ENCODE results near the gene CAPN5. TPM values are rescaled to one million over a fixed set of nuclear protein-coding genes. Genes with fewer than 3 reads are reported as not detected.

Gene CAPN5
- total RNA-seq, 3 donors from 2014 or later = 2.8 to 6.1 (median 3.6) TPM

DNA sequence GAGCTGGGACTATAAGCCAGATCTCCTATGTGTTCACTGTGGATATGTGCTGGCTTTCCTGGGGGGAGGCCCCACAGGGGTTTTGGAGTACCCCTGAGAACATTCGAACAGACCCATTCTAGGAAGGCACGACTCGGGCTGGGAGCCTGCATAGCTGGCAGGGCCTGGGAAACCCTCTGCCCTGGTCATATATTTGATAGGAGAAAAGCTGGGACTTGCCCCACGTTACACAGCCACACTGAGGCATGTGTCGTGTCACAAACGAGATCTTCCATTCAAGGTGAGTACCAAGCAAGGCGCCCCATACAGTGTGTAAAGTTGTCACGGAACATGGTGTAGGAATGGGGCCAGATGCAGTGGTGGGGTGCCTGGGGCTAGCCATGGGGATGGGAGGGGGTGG, 72.4 kb downstream of the CAPN5 start:
- intact Hi-C loops (cut with DNase I; ENCODE audit: low total_unique reads) = no loop called here
- Histone ChIP-seq H3K9me3 (no peaks in the 10 kb centered on the region), H3K4me1 (no peaks in the 10 kb centered on the region), H3K4me3 (no peak overlapping the region), H3K27me3 (peaks cover 0 to 21% of the 10 kb centered on the region in 2 donors), H3K27ac (no peak overlapping the region), H3K36me3 (no peaks in the 10 kb centered on the region)
- TF ChIP-seq, protein P1, sequence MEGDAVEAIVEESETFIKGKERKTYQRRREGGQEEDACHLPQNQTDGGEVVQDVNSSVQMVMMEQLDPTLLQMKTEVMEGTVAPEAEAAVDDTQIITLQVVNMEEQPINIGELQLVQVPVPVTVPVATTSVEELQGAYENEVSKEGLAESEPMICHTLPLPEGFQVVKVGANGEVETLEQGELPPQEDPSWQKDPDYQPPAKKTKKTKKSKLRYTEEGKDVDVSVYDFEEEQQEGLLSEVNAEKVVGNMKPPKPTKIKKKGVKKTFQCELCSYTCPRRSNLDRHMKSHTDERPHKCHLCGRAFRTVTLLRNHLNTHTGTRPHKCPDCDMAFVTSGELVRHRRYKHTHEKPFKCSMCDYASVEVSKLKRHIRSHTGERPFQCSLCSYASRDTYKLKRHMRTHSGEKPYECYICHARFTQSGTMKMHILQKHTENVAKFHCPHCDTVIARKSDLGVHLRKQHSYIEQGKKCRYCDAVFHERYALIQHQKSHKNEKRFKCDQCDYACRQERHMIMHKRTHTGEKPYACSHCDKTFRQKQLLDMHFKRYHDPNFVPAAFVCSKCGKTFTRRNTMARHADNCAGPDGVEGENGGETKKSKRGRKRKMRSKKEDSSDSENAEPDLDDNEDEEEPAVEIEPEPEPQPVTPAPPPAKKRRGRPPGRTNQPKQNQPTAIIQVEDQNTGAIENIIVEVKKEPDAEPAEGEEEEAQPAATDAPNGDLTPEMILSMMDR (IDR thresholded peaks at IDR 0.05) = no peak
- no peak for TF ChIP-seq POLR2AphosphoS5 (IDR thresholded peaks at IDR 0.05)
- TF ChIP-seq POLR2A (IDR thresholded peaks at IDR 0.05) = no peak
- no peak for DNase-seq (ENCODE audit: low spot score in 2 of 2)

DNA sequence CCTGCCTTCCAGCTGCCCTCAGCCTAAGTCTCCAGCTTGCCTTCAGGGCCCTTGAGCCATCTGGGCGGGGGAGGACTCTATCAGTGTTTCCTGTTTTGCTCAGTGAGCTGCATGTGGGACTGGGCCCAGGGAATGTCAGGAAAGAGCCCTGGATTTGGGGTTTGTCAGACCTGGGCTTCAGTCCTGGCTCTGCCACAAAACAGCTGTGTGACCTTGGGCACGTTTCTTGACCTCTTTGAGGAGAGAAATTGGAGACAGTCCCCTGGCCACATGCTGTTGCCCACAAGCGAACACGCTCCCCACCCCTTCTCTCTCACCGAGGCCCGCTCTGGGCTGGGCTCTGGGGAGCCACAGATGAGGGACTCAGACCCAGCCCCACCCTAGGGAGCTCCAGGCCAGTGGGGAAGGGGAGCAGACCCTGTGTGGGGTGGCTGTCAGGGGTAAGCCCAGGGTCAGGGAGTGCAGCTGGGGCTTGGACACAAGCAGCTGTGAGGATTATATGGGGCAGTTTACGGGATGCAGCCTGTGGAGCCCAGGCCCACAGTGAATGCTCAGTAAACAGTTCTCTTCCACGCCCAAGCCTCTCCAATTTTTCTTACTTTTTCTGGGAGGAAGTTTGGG, 73.6 kb downstream of the CAPN5 start:
- no peak overlapping the region for H3K4me3 ChIP-seq
- peak overlapping the region in 1 of 2 donors; percentile 39 for H3K27ac ChIP-seq
- no peaks in the 10 kb centered on the region for H3K9me3 ChIP-seq
- TF ChIP-seq, protein P1 (IDR thresholded peaks at IDR 0.05) = no peak
- TF ChIP-seq POLR2AphosphoS5 (IDR thresholded peaks at IDR 0.05) = no peak
- TF ChIP-seq POLR2A (IDR thresholded peaks at IDR 0.05) = no peak
- H3K36me3 ChIP-seq = no peaks in the 10 kb centered on the region
- intact Hi-C loops (cut with DNase I; ENCODE audit: low total_unique reads) = no loop called here
- DNase-seq (ENCODE audit: low spot score in 2 of 2) = no peak
- H3K27me3 ChIP-seq = peaks cover 0 to 21% of the 10 kb centered on the region in 2 donors
- H3K4me1 ChIP-seq = no peaks in the 10 kb centered on the region

DNA sequence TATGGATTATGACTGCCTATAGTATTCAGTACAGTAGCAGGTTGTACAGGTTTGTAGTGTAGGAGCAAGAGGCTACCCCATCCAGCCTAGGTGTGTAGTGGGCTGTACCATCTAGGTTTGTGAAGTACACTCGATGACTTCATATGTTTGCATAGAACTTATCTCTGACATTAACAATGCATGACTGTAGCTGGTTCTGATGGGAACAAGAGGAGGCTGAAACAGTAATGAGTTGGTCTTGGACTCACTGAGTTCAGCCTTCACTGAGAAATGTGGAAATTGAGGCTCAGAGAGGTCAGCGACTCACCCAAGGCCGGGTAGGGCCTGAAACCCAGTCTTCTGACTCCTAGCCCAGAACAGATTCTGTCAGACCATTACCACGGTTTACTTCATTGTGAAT, 74.3 kb downstream of the CAPN5 start:
- Histone ChIP-seq H3K27ac (no peak overlapping the region), H3K36me3 (no peaks in the 10 kb centered on the region), H3K4me3 (no peak overlapping the region), H3K9me3 (no peaks in the 10 kb centered on the region), H3K4me1 (no peaks in the 10 kb centered on the region), H3K27me3 (peaks cover 0 to 21% of the 10 kb centered on the region in 2 donors)
- DNase-seq (ENCODE audit: low spot score in 2 of 2) = no peak
- no peak for TF ChIP-seq POLR2AphosphoS5 (IDR thresholded peaks at IDR 0.05)
- TF ChIP-seq POLR2A (IDR thresholded peaks at IDR 0.05) = no peak
- TF ChIP-seq, protein P1 (IDR thresholded peaks at IDR 0.05) = no peak
- intact Hi-C loops (cut with DNase I; ENCODE audit: low total_unique reads) = no loop called here

DNA sequence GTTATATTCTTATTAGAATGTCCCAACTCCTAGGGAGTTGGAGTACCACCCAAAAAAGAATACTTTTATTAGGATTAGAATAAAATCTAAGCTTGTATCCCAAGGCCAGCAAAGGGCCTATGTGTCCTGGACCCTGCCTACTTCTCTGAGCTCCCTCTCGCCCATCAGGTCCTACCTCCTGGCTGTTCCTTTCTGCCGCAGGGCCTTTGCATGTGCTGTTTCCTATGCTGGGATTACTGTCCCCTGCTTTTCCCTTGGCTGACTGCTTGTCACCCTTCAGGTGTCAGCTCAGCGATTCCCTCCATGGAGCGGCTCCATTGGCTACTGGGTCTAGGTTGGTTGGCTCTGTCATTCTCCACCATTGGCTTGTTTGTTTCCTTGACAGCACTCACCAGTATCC, 74.7 kb downstream of the CAPN5 start:
- H3K27ac ChIP-seq = no peak overlapping the region
- intact Hi-C loops (cut with DNase I; ENCODE audit: low total_unique reads) = no loop called here
- no peaks in the 10 kb centered on the region for H3K9me3 ChIP-seq
- H3K27me3 ChIP-seq = peaks cover 0 to 21% of the 10 kb centered on the region in 2 donors
- no peak overlapping the region for H3K4me3 ChIP-seq
- H3K36me3 ChIP-seq = no peaks in the 10 kb centered on the region
- no peak for DNase-seq (ENCODE audit: low spot score in 2 of 2)
- H3K4me1 ChIP-seq = no peaks in the 10 kb centered on the region
- TF ChIP-seq POLR2AphosphoS5 (IDR thresholded peaks at IDR 0.05) (no peak), POLR2A (IDR thresholded peaks at IDR 0.05) (no peak)
- TF ChIP-seq, protein P1 (IDR thresholded peaks at IDR 0.05) = no peak

DNA sequence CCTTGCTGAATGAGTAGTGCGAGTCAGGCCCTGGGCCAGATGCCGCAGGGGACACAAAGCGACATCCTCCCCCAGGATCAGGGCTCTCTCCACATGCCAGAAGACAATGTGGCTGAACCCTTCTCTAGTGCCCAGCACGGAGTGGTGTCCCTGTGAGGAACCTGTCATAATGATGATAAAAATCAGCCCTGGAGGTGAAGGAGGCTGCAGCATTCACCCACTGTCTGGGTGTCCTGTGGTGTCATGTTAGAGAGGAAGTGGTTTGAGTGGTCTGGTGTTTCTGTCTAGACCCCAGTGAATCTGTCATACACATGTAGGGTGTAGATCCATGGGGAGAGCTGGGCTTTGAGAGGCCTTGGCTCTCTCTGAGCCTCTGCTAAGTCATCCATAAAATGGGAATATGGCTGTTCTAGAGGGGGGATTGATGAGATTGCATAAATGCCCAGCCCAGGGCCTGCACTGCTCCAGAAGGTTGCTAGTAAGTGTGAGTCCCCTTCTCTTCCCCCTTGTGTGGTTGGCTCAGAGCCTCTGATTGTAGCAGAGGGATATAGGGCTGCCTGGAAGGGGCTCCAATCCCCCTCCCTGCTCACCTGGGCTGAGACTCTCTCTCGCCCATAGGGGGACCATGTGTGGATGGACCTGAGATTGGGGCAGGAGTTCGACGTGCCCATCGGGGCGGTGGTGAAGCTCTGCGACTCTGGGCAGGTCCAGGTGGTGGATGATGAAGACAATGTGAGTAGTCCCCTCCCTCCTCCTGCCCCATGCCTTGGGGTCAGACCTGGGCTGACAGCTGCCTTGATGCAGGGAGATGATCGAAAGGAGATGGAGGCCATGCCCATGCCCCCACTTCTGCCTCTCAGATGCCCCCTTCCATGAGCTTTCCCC, 75.6 kb downstream of the CAPN5 start:
- no peak for TF ChIP-seq POLR2AphosphoS5 (IDR thresholded peaks at IDR 0.05)
- no peak for TF ChIP-seq POLR2A (IDR thresholded peaks at IDR 0.05)
- TF ChIP-seq, protein P1 (IDR thresholded peaks at IDR 0.05) = no peak
- H3K27ac ChIP-seq = no peak overlapping the region
- no peaks in the 10 kb centered on the region for H3K9me3 ChIP-seq
- H3K4me3 ChIP-seq = no peak overlapping the region
- no peak for DNase-seq (ENCODE audit: low spot score in 2 of 2)
- no peaks in the 10 kb centered on the region for H3K4me1 ChIP-seq
- peaks cover 0 to 18% of the 10 kb centered on the region in 2 donors for H3K27me3 ChIP-seq
- intact Hi-C loops (cut with DNase I; ENCODE audit: low total_unique reads) = no loop called here
- H3K36me3 ChIP-seq = no peaks in the 10 kb centered on the region
